ENCODE results near the gene KRT82.

The KRT82 gene

DNA sequence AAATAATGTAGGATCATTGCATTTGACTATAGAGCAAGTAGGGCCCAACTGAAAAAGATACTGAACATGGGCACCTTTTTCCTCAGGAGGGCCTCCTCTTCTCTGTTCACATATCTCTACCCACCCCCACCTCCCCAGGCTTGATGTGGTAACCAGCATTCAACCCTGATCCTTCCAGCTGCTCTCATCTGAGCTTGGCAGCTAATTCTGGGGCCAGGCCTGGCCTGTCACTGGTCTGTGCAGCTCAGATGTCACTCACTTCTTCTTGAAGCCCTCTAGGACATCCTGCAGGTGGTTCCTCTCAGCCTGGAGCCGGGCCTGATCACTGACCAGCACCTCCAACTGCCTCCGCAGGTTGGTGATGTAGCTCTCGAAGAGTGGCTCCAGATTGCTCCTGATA is 22.8 kb downstream of the KRT82 start:
- no peak for DNase-seq (ENCODE audit: low read depth)

DNA sequence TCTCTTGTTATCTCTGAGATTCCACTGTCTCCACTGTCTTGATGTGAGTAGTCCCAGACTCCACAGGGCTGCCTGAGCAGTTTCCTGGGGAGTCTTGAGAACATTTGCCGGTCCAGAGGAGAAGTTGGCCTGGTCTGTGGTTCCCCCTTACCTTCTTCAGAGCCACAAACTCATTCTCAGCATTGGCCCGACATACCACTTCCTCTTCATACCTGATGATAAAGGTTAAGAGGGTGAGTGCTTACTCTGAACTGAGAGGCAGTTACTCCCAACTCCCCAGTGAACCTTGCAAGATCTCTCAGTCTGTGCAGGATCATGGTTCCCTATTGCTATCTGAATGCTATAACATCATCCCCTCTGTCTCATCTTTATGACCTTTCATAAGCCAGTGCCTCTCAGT is 23.3 kb downstream of the KRT82 start:
- no peak for DNase-seq (ENCODE audit: low read depth)

DNA sequence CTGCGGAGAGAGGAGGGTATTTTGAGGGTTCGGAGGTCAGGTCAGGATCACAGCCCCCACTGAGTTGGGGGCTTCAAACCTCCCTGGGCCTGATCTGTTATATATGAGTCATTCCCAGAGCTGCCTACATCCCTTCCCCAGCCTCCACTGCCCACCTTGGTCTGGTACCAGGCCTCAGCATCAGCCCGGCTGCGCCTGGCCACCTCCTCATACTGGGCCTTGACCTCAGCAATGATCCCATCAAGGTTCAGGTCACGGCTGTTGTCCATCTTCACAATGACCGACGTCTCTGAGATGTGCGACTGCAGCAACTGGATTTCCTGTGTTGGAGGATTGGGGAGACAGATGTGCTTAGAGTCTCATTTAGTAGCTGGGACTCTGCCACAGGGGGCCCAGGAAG is 24.9 kb downstream of the KRT82 start:
- no peak for DNase-seq (ENCODE audit: low read depth)

- DNase-seq (ENCODE audit: low read depth): peak; percentile 43
These were observed 25.9 kb downstream of the KRT82 start for GRCh38 chr12:52380271-52380694.

DNA sequence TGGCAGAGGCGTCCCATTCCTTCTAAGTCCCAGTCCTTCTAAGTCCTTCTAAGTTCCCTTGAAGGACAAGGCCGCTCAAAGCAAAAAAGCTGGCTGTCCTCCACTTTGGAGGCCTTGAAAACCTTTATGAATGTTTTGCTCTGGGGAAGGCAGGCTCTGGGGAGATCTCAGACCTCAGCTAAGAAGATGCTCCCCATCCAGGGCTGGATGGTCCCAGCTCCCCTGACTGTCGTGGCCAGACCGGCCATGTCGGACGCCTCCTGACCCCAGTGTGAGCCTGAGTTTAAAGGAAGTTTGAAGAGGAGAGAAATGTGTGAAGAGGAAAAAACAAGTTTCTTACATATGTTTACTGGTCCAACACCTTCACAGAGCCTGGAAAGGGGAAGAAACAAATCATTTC is 26.6 kb downstream of the KRT82 start:
- no peak for DNase-seq (ENCODE audit: low read depth)

DNA sequence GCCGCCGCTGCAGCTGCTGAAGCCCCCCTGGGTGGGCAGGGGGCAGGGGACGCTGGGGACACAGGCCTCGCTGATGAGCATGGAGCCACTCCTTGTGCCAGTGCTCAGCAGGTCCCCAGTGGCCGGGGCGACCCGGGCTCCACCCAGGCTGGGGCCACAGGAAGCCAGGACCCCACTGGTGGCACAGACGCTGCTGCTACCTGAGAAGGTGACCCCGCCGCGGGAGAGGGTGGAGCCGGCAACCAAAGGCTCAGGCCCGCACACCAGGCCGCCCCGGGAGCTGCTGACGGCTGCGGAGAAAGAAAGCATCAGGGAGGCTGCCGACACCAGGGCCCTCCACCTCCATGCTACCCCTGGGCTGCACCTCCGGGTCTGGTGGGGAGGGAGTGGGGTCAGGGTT is 28.0 kb downstream of the KRT82 start:
- DNase-seq (ENCODE audit: low read depth): no peak

DNA sequence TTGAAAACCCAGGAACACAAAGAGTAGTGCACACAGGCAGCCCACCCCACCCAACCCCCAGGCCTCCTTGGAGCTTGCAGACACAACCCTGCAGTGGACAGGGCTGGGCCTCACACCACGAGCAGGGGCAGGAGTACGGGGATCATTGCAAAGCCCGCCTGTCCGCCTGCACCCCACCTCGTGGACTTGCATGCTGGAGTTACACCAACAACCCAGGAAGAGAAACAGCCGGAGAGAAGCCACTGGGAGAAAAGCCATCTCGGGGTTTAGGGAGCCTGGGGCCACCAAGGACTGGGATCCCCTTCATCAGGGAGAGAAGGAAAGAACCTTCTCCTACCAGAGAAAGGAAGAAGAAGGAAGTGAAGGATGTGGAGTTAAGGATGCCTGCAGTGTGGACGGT is 28.9 kb downstream of the KRT82 start:
- no peak for DNase-seq (ENCODE audit: low read depth)

DNA sequence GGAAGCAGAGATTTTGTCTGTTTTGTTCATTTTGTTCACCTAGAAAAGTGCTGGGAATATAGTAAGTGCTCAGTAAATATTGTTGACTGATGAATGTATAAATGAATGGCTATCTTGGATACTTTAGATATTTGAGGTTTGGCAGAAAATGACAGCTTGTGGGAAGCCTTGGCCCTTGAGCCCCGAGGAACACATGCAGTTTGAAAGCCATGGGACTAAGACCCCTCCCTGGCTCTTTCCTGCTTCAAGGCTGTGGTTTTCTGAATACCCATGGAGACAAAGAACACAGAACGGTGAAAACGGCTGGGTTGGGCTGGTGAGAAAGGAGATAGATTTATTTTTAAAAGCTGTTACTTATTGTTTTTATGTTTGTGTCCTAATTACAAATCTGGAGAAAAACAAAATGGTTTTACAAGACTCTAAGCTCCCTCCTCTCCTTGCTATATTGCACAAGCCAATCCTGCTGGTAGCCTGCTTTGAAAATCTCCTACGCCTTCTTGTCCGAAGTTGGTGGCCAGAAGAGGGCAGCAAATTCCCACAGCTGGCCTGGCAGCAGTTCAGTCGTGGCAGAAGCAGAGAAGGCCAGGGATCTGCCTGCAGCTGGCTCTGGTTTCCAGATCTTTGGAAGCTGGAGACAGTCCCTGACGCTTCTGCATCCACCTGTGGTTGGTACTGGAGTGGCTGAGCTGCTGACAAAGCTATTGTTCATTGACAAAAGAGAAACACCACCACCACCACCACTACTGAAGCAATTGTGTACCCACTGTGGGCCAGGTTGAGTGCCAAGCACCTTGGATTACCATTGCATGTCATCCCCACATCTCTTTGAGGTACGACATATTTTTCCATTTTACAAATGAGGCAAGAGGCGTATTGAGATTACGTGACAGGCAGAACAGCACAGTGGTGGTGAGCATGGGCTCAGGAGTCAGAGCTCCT is 33.6 kb downstream of the KRT82 start:
- DNase-seq (ENCODE audit: low read depth): peak; percentile 78

GRCh38 chr12:52371716-52372115 is 34.4 kb downstream of the KRT82 start:
- DNase-seq (ENCODE audit: low read depth): no peak

GRCh38 chr12:52370926-52371608 is 35.1 kb downstream of the KRT82 start:
- no peak for DNase-seq (ENCODE audit: low read depth)

DNA sequence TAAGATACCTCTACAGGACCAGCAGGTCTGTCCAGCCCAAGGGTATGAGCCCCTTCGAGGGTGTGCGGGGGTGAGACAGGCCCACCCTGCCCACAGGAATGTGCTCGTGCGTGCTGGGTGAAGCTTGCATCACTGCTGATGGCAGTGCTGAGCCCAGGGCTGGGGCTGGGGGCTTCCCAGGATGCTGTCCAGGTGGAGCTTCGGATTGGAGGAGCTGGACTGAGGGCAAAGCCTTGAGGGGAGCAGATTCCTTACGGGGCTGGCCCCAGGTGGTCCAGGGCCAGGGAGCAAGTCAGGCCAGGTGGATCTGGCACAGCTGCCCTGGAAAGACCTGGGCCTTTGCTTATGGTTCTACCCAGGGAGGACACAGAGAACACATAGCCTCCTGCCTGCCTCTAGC is 36.3 kb downstream of the KRT82 start:
- no peak for DNase-seq (ENCODE audit: low read depth)

- no peak for DNase-seq (ENCODE audit: low read depth)
These were observed 36.9 kb downstream of the KRT82 start for GRCh38 chr12:52369211-52369610.

DNA sequence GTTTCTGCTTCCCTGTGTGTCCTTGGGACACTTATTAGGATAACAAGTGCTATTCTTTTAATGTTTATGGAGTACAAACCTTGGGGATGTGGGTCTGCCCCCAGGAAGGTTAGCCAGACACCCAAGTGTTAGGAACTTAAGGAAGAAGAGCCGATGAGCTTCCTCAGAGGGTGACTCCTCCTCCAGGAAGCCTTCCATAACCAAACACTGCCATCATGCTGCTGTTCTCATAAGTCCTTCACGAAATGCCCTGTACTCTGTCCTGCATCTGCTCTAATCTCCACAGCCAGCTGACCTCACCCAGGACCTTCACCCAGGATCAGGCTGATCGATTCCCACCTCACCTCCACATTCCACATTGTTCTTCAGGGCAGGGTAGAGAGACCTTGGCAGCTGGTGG is 37.6 kb downstream of the KRT82 start:
- DNase-seq (ENCODE audit: low read depth): no peak

DNA sequence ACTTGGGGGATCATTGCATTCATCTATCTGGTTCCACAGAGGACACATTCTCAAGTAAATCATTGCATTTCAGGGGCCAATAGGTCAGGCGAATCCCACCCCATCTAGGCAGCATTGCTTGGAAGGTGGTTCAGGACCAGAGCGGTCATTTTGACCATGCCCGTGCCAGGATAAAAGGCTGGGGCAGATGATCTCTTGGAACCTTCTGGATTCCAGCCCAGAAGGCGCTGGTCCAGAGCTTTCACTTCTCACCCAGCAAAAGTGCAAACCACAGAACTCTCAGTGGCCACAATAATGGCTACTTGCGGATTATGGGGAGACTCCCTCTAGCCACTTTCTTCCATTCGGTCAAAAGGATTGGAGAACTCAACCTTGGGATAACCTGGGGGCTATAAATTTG is 38.3 kb downstream of the KRT82 start:
- DNase-seq (ENCODE audit: low read depth): no peak

- DNase-seq (ENCODE audit: low read depth): no peak
These were observed 39.2 kb downstream of the KRT82 start, which contains the start of gene KRT85 for GRCh38 chr12:52366738-52367485. Gene KRT85 (minus strand): TSS chr12:52367481. CDS start chr12:52367405, 76 bp downstream.

DNA sequence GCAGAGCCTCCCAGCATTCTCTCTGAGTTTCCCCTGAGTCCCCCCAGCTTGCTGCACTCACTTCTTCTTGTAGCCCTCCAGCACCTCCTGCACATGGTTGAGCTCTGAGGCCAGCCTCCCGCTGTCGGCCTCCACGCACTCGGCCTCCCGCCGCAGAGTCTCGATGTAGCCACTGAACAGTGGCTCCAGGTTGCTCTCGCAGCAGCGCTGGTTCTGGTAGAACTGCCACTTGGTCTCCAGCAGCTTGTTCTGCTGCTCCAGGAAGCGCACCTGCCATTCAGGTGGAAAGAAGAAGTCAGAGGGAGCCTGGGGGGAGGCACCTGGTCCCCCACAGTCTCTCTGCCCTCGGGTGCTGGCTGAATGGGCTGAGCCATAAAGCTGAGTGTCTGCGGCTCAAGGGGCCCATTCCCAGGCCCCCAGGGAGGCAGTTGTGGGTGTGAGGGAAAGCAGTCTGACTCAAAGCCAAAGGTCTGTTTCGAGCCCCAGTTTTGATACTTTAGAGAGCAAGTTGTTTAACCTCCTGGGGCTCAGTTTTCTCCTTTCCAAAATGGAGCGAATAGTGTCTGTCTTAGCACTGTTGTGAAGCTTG is 41.1 kb downstream of the KRT82 start:
- DNase-seq (ENCODE audit: low read depth): no peak

DNA sequence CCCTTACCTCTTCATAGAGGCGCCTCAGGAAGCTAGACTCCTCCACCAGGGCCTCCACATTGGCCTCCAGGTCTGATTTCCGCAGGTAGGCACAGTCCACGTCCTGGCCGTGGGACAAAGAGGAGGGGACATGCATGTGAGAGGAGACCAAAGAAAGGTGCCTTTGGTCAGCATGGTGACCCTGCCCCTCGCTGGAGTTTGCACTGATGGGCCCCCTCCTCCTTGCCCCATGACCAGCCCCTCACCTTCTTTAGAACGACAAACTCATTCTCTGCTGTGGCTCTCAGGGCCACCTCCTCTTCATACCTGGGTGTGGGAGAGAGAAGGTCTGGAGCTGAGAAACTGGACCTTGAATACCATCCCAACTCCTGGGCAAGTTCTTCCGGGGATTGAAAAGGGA is 42.1 kb downstream of the KRT82 start:
- no peak for DNase-seq (ENCODE audit: low read depth)

DNA sequence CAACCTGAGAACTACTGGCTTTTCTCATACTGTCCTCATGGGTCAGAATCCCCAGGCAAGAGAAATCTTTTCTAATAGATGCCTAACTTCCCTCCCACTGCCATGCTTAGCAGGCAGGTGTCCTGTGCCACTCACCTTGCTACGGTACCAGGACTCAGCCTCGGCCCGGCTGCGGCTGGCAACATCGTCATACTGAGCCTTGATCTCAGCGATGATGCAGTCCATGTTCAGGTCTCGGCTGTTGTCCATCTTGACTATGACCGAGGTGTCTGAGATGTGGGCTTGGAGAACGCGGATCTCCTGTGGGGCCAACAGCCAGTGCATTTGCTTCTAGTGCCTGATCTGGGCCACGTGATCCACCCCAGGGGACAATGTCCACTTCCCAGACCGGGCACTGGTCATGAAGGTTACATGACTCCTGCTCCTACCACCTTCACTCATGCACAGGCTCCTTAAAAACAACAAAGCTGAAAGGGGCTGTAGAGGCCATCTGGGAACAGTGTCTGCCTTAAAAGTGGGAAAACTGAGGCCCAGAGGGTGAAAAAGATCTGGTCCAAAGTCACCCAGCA is 42.9 kb downstream of the KRT82 start:
- DNase-seq (ENCODE audit: low read depth): no peak

DNA sequence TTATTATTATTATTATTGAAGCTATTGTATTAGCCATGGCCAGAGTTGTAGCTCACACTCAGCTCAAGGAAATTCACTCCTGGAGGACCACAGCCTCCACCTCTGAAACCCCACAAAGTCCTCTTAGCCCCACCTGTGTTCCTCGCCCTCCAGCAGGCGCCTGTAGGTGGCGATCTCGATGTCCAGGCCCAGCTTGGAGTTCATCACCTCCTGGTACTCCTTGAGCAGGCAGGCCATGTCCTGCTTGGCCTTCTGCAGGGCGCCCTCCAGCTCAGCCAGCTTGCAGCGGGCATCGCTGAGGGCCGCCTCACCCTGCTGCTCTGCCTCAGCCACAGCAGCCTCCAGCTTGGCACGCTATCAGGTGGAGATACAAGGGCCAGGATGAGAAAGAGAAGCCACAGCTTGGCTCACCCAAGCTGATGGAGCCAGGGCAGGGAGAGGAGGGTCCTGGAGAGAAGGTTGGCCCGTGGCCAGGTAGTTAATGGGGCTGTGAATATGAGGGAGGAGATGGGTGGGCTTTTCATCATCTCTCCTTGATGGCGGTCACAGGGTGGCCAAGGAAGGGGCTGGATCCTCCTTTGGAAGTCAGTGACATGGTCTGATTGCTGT is 43.9 kb downstream of the KRT82 start:
- peak; percentile 8 for DNase-seq (ENCODE audit: low read depth)

- DNase-seq (ENCODE audit: low read depth): no peak
These were observed 44.6 kb downstream of the KRT82 start for GRCh38 chr12:52361553-52361952.

- no peak for DNase-seq (ENCODE audit: low read depth)
These were observed 45.4 kb downstream of the KRT82 start for GRCh38 chr12:52360663-52361271.

All from ELR (cell line).